Measurements from ENCODE around the gene C1orf35. TPM values are rescaled to one million over a fixed set of nuclear protein-coding genes. Genes with fewer than 3 reads are reported as not detected.

Gene C1orf35
- total RNA-seq, 1 donor from 2014 or later: 7.1 TPM

- intact Hi-C loops (cut with micrococcal nuclease): no loop called here
- peak overlapping the region; percentile 90 for H3K4me3 ChIP-seq
- H3K9me3 ChIP-seq (replicated peaks): no peaks in the 10 kb centered on the region
- H3K27ac ChIP-seq (replicated peaks): peak overlapping the region; percentile 97
- H3K36me3 ChIP-seq: peaks cover 7% of the 10 kb centered on the region
- no peak for TF ChIP-seq CTCF (IDR thresholded peaks at IDR 0.05; ENCODE audit: borderline replicate concordance)
- peaks cover 62% of the 10 kb centered on the region for H3K4me1 ChIP-seq
- DNase-seq: no peak
- no peaks in the 10 kb centered on the region for H3K27me3 ChIP-seq (ENCODE audit: low read depth)
Observed at GRCh38 chr1:228140724-228141225, 37.6 kb upstream of the C1orf35 start.

GRCh38 chr1:228139931-228140723 lies 37.0 kb upstream of the C1orf35 start, which contains the start of gene GUK1:
TSS of gene GUK1 (plus strand) at chr1:228140279. CDS start at chr1:228140303, 24 bp downstream.
- Histone ChIP-seq H3K27ac (replicated peaks) (peak within 1 kb of the TSS; percentile 97), H3K9me3 (replicated peaks) (no peaks in the 10 kb centered on the region), H3K27me3 (ENCODE audit: low read depth) (no peaks in the 10 kb centered on the region), H3K36me3 (peaks cover under 1% of the 10 kb centered on the region), H3K4me1 (peaks cover 56% of the 10 kb centered on the region), H3K4me3 (peak within 1 kb of the TSS; percentile 90)
- peak; percentile 56 for TF ChIP-seq CTCF (IDR thresholded peaks at IDR 0.05; ENCODE audit: borderline replicate concordance)
- intact Hi-C loops (cut with micrococcal nuclease): no loop called here
- DNase-seq: peak; percentile 100

DNA sequence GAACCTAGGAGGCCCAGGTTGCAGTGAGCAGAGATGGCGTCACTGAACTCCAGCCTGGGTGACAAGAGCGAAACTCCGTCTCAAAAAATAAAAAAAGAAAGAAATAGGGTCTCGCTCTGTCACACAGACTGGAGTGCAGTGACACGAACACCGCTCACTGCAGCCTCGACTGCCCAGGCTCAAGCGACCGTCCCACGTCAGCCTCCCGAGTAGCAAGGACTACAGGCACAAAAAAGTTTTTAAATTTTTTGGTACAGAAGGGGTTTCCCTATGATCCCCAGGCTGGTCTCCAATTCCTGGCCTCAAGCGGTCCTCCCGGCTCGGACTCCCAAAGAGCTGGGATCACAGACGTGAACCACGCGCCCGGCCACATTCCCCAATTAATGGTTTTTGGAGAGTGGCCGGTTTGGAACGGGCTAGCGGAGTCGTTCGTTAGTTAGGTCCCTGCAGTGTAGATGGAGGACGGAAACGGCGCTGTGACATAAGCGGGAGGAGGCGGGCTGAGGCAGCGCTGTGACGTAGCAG lies 36.3 kb upstream of the C1orf35 start:
- Histone ChIP-seq H3K9me3 (replicated peaks) (no peaks in the 10 kb centered on the region), H3K27me3 (ENCODE audit: low read depth) (no peaks in the 10 kb centered on the region), H3K4me1 (peaks cover 49% of the 10 kb centered on the region), H3K4me3 (peak overlapping the region; percentile 90), H3K36me3 (no peaks in the 10 kb centered on the region), H3K27ac (replicated peaks) (peak overlapping the region; percentile 97)
- no peak for DNase-seq
- TF ChIP-seq CTCF (IDR thresholded peaks at IDR 0.05; ENCODE audit: borderline replicate concordance): no peak
- intact Hi-C loops (cut with micrococcal nuclease): no loop called here

DNA sequence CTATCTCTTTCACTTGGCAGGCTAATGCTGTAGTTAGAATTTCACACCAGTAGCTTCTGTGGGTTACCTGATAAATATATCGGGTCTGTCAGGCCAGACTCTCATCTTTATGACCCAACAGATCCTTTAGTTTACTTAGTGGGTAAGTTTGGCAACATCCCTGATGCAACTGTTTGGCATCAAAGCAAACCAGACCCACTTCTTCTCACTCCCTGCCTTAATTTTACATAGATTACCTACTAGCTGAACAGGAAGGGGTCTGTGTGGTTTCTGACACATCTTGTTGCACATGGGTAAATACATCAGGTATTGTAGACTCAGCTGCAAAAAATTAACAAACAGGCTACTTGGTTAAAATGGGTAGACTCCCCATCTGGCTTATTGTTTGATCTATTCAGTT lies 33.8 kb upstream of the C1orf35 start:
- no peak for DNase-seq
- no peak overlapping the region for H3K4me3 ChIP-seq
- intact Hi-C loops (cut with micrococcal nuclease): no loop called here

DNA sequence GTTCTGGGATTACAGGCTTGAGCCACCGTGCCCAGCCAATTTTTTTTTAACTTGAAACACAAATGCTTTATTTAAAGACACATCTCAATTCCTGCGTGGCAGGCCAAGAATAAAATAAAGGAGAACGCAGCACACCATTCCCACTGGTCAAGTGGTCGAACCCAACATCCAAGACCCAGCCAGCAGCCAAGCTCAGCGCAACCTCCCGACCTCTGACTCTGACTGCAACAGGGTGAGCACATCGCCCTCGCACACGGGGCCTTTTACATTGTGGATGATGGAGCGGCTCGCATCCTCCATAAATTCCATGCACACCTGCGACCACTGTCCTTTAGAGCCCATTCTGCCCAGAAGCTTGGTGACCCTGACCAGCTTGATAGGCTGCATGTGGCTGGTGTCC lies 31.5 kb upstream of the C1orf35 start:
- DNase-seq: no peak
- H3K27ac ChIP-seq (replicated peaks): no peak overlapping the region
- TF ChIP-seq CTCF (IDR thresholded peaks at IDR 0.05; ENCODE audit: borderline replicate concordance): no peak
- no peaks in the 10 kb centered on the region for H3K9me3 ChIP-seq (replicated peaks)
- H3K4me3 ChIP-seq: no peak overlapping the region
- H3K27me3 ChIP-seq (ENCODE audit: low read depth): peaks cover 7% of the 10 kb centered on the region
- no peaks in the 10 kb centered on the region for H3K36me3 ChIP-seq
- peaks cover 12% of the 10 kb centered on the region for H3K4me1 ChIP-seq
- intact Hi-C loops (cut with micrococcal nuclease): no loop called here

More for the DNA sequence above, 33.8 kb upstream of the C1orf35 start:
- Histone ChIP-seq H3K4me1 (peaks cover 24% of the 10 kb centered on the region), H3K27me3 (ENCODE audit: low read depth) (no peaks in the 10 kb centered on the region), H3K9me3 (replicated peaks) (no peaks in the 10 kb centered on the region), H3K36me3 (no peaks in the 10 kb centered on the region), H3K27ac (replicated peaks) (no peak overlapping the region)
- no peak for TF ChIP-seq CTCF (IDR thresholded peaks at IDR 0.05; ENCODE audit: borderline replicate concordance)

Data from left ventricle myocardium inferior (tissue), 1 donor.